ENCODE results near the gene TMOD2.

Gene TMOD2

GRCh38 chr15:51798281-51798680, 46.9 kb downstream of the TMOD2 start:
- TF ChIP-seq CTCF (IDR thresholded peaks at IDR 0.05; ENCODE audit: control insufficient read depth, extremely low read depth, insufficient read depth), result no peak
- DNase-seq (ENCODE audit: low read depth), result no peak

GRCh38 chr15:51799282-51800252, 48.2 kb downstream of the TMOD2 start:
- DNase-seq (ENCODE audit: low read depth), result no peak
- H3K4me3 ChIP-seq (ENCODE audit: low read depth, low read length), result no peak overlapping the region
- no peak for TF ChIP-seq CTCF (IDR thresholded peaks at IDR 0.05; ENCODE audit: control insufficient read depth, extremely low read depth, insufficient read depth)

More at GRCh38 chr15:51798281-51798680, 46.9 kb downstream of the TMOD2 start:
- no peak overlapping the region for H3K4me3 ChIP-seq (ENCODE audit: low read depth, low read length)

GRCh38 chr15:51801391-51801835, 50.0 kb downstream of the TMOD2 start:
- DNase-seq (ENCODE audit: low read depth), result no peak
- no peak overlapping the region for H3K4me3 ChIP-seq (ENCODE audit: low read depth, low read length)
- peak; percentile 29; the same call in 1 of the 2 replicates for TF ChIP-seq CTCF (IDR thresholded peaks at IDR 0.05; ENCODE audit: control insufficient read depth, extremely low read depth, insufficient read depth)

DNA sequence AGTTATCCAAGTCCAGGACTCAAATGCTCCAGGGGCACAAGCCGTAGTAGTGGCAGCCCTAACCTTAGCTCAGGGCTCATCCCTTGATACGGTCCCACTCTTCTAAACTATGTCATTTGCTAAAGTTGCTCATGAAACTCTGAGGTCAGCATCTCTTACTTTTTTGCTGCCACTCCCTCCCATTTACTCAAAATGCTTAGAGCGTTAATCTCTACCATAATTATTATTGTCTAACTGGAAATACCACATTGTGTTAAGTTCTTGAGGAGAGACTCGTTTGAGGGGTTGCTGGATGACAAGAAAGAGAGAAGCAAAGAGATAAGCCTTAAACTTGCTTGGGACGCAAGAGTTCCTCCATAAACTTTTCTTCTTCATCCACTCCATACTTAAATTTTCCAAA, 51.2 kb downstream of the TMOD2 start:
- DNase-seq (ENCODE audit: low read depth), result no peak
- no peak overlapping the region for H3K4me3 ChIP-seq (ENCODE audit: low read depth, low read length)
- no peak for TF ChIP-seq CTCF (IDR thresholded peaks at IDR 0.05; ENCODE audit: control insufficient read depth, extremely low read depth, insufficient read depth)

DNA sequence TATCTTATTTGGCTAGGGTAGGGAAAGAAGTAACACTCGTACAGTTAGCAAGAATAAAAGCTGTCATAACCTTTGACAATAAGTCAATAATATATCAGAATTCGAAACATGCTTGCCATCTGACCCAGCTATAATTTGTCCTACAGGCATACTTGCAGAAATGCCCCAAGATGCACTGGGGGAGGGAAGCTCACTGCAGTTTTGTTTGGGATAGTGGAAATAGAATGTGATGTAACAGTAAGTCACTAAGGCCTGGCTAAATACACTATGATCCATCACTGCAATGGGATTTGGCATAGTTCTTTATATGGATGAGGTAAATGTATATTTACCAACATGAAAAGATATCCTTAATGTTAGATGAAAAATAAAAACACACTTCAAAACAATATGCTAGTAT, 52.6 kb downstream of the TMOD2 start:
- H3K4me3 ChIP-seq (ENCODE audit: low read depth, low read length), result no peak overlapping the region
- DNase-seq (ENCODE audit: low read depth), result no peak
- no peak for TF ChIP-seq CTCF (IDR thresholded peaks at IDR 0.05; ENCODE audit: control insufficient read depth, extremely low read depth, insufficient read depth)

DNA sequence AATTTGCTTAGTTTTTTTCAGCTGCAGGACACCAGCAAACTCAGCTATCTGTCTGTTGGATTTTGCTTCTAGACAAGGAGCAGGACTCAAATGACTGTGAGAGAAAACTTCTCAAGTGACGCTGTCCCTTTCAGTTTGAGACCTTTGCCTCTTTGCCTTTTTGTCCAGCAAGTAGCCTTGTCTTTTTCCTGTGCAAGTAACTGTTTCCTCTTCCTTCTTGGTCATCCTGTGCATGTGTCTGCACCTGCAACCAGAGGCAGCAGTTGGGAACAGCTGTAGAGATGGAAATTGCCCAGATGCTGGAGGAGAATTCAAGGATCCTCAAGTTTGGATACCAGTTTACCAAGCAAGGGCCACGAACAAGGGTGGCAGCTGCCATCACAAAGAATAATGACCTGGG, 54.7 kb downstream of the TMOD2 start:
- no peak overlapping the region for H3K4me3 ChIP-seq (ENCODE audit: low read depth, low read length)
- TF ChIP-seq CTCF (IDR thresholded peaks at IDR 0.05; ENCODE audit: control insufficient read depth, extremely low read depth, insufficient read depth), result no peak
- no peak for DNase-seq (ENCODE audit: low read depth)

All from LNCaP clone FGC (cell line).